ENCODE results near the gene ROBO1.

Gene ROBO1

GRCh38 chr3:78873641-78874040 lies 894.2 kb downstream of the ROBO1 start:
- in situ Hi-C loops (cut with HindIII; ENCODE audit: low sequenced_read_pairs) = no loop called here
- no peak for DNase-seq (ENCODE audit: low read depth, low spot score)
- no peak overlapping the region for H3K4me3 ChIP-seq (ENCODE audit: low read depth, low read length)
- TF ChIP-seq CTCF (IDR thresholded peaks at IDR 0.05; ENCODE audit: low read depth, low read length) = no peak

GRCh38 chr3:78872195-78872594 lies 895.6 kb downstream of the ROBO1 start:
- DNase-seq (ENCODE audit: low read depth, low spot score) = no peak
- no peak overlapping the region for H3K4me3 ChIP-seq (ENCODE audit: low read depth, low read length)
- no peak for TF ChIP-seq CTCF (IDR thresholded peaks at IDR 0.05; ENCODE audit: low read depth, low read length)
- in situ Hi-C loops (cut with HindIII; ENCODE audit: low sequenced_read_pairs) = no loop called here

GRCh38 chr3:78871048-78871447 lies 896.8 kb downstream of the ROBO1 start:
- in situ Hi-C loops (cut with HindIII; ENCODE audit: low sequenced_read_pairs) = no loop called here
- no peak for DNase-seq (ENCODE audit: low read depth, low spot score)
- no peak overlapping the region for H3K4me3 ChIP-seq (ENCODE audit: low read depth, low read length)
- no peak for TF ChIP-seq CTCF (IDR thresholded peaks at IDR 0.05; ENCODE audit: low read depth, low read length)

DNA sequence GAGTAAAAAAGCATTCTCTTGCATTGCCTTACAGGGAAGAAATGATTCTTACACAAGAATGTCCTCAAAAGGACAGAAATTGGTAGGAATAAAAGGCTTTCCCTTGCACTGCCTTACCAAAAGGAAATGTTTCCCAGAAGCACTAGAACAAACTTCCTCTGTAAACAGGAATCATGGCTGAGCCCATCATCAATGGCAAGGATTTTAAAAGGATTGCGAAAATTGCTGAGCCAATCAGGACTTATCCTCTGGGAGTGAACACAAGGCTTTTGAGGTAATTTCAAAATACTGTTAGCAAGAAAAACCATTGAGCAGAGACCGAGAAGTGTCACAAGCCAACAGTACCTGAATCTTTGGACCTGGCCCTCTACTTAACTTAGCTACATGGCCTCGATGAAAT lies 897.3 kb downstream of the ROBO1 start:
- TF ChIP-seq CTCF (IDR thresholded peaks at IDR 0.05; ENCODE audit: low read depth, low read length) = no peak
- no peak overlapping the region for H3K4me3 ChIP-seq (ENCODE audit: low read depth, low read length)
- no peak for DNase-seq (ENCODE audit: low read depth, low spot score)
- in situ Hi-C loops (cut with HindIII; ENCODE audit: low sequenced_read_pairs) = no loop called here

DNA sequence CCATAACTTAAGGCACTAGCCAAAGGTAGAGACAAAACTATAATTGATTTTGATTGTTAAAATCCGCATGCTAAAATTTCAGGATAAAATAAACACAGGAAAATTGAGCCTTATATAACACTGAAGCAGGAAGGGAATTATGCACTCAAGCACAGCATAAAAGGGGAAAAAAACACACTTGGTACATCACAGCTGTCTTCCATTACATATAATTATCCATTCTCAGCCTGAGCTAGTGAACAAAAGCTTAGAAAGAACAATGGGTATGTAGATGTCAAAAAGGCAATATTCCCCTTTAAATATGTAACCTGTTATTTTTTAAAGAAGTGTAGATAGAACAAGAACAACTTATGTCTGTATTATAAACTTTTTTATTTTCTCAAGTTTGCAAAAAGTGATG lies 899.2 kb downstream of the ROBO1 start:
- no peak for TF ChIP-seq CTCF (IDR thresholded peaks at IDR 0.05; ENCODE audit: low read depth, low read length)
- DNase-seq (ENCODE audit: low read depth, low spot score) = no peak
- in situ Hi-C loops (cut with HindIII; ENCODE audit: low sequenced_read_pairs) = no loop called here

DNA sequence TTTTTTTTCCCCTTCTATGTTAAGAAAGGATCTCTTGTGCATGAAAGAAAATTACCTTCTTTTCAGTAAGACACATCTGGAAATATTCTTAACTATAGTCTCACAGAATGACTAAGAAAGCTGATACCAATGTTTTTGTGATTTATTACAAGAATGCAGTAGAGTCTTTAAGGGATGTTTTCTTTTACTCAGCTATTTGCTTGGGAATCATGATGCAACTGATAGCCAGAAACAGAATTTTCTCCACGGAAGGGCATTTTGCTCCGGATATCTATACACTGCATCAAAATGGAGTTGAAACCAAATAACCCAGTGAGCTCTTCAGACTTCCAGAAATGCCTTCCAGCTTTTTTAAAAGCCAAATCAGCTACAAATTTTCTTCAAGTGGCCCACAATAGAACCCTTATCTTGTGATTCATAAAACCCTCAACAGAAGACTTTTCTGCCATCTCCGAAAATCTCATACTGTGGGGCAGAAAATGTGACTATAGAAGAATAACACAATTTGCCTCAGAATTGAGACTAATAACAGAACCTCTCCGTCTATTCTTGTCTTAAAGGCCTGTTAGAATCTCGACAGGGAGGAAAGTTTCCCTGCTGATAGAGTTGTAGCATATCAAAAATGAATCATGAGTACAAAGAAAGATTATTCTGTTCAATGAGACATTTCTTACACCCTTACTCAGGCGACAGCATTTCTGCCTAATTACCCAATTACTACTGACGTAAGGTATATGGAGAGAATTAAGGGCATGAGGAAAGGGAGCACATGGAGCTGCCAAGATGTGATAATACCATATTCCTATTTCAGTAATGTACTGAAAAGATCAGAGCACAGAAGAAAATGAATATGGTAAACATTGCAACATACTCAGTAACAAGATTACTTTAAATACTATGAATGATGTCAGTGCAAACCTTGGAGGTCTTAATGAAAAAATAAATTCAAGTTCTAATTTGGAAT lies 900.1 kb downstream of the ROBO1 start:
- in situ Hi-C loops (cut with HindIII; ENCODE audit: low sequenced_read_pairs) = no loop called here
- peak; percentile 67 for DNase-seq (ENCODE audit: low read depth, low spot score)
- no peak for TF ChIP-seq CTCF (IDR thresholded peaks at IDR 0.05; ENCODE audit: low read depth, low read length)
- no peak overlapping the region for H3K4me3 ChIP-seq (ENCODE audit: low read depth, low read length)

More for the DNA sequence above, 899.2 kb downstream of the ROBO1 start:
- H3K4me3 ChIP-seq (ENCODE audit: low read depth, low read length) = no peak overlapping the region
